ENCODE data around the gene SEC23IP. TPM values are rescaled to one million over a fixed set of nuclear protein-coding genes. Genes with fewer than 3 reads are reported as not detected.

The SEC23IP gene
- polyA plus RNA-seq, 1 donor (not counting 4 experiments of a cell fraction or from before 2014, with no cell fraction given), result 36.9 TPM

- H3K4me3 ChIP-seq (ENCODE audit: control insufficient read depth in 2 of 3, extremely low read depth in 1 of 3, insufficient read depth in 2 of 3, low read depth in 1 of 3, low read length in 3 of 3), result no peak overlapping the region
- H3K4me1 ChIP-seq (ENCODE audit: control insufficient read depth, extremely low read depth, insufficient read depth, low read length), result no peaks in the 10 kb centered on the region
- H3K4me2 ChIP-seq (ENCODE audit: control insufficient read depth, extremely low read depth, insufficient read depth, low read depth, low read length), result no peak overlapping the region
- no peak overlapping the region for H3K27ac ChIP-seq (ENCODE audit: control insufficient read depth, insufficient read depth, low read length)
- no peaks in the 10 kb centered on the region for H3K9me1 ChIP-seq (ENCODE audit: control insufficient read depth, extremely low read depth, insufficient read depth, low read length)
- H3K27me3 ChIP-seq (ENCODE audit: control insufficient read depth, extremely low read depth, insufficient read depth, low read length), result no peaks in the 10 kb centered on the region
- dilution Hi-C loops (cut with MboI; ENCODE audit: extremely low pct_ligation_motif_present, low sequenced_read_pairs), result no loop called here
- no peaks in the 10 kb centered on the region for H3K36me3 ChIP-seq (ENCODE audit: control insufficient read depth in 2 of 2, extremely low read depth in 1 of 2, insufficient read depth in 2 of 2, low read length in 2 of 2)
- no peak overlapping the region for H2AFZ ChIP-seq (ENCODE audit: control insufficient read depth, low read length)
- FAIRE-seq, result no peak
- H3K9me3 ChIP-seq (ENCODE audit: control insufficient read depth, low read depth, low read length), result no peaks in the 10 kb centered on the region
- no peaks in the 10 kb centered on the region for H3K79me2 ChIP-seq (ENCODE audit: control insufficient read depth, insufficient read depth, low read length)
- no peak overlapping the region for H3K9ac ChIP-seq (ENCODE audit: control insufficient read depth, extremely low read depth, insufficient read depth, low read length)
- no peak for DNase-seq (ENCODE audit: low read depth, low spot score)
- no peaks in the 10 kb centered on the region for H4K20me1 ChIP-seq (ENCODE audit: control insufficient read depth, extremely low read depth, insufficient read depth, low read length)
- TF ChIP-seq EZH2 (IDR thresholded peaks at IDR 0.05; ENCODE audit: low read length), result no peak
- no peak for TF ChIP-seq CTCF (optimal IDR thresholded peaks at IDR 0.05 in 1 of 3, IDR thresholded peaks at IDR 0.05 in 1 of 3, conservative IDR thresholded peaks at IDR 0.05 in 1 of 3; ENCODE audit: extremely low read depth in 1 of 3, insufficient read depth in 2 of 3, low read length in 3 of 3)
Measured at GRCh38 chr10:119989966-119990365, 97.4 kb downstream of the SEC23IP start.

- Histone ChIP-seq H3K27ac (ENCODE audit: control insufficient read depth, insufficient read depth, low read length) (no peak overlapping the region), H3K4me3 (ENCODE audit: control insufficient read depth in 2 of 3, extremely low read depth in 1 of 3, insufficient read depth in 2 of 3, low read depth in 1 of 3, low read length in 3 of 3) (no peak overlapping the region), H4K20me1 (ENCODE audit: control insufficient read depth, extremely low read depth, insufficient read depth, low read length) (no peaks in the 10 kb centered on the region), H3K9ac (ENCODE audit: control insufficient read depth, extremely low read depth, insufficient read depth, low read length) (no peak overlapping the region), H3K4me1 (ENCODE audit: control insufficient read depth, extremely low read depth, insufficient read depth, low read length) (no peaks in the 10 kb centered on the region), H3K79me2 (ENCODE audit: control insufficient read depth, insufficient read depth, low read length) (no peaks in the 10 kb centered on the region), H3K36me3 (ENCODE audit: control insufficient read depth in 2 of 2, extremely low read depth in 1 of 2, insufficient read depth in 2 of 2, low read length in 2 of 2) (no peaks in the 10 kb centered on the region), H3K9me1 (ENCODE audit: control insufficient read depth, extremely low read depth, insufficient read depth, low read length) (no peaks in the 10 kb centered on the region), H3K9me3 (ENCODE audit: control insufficient read depth, low read depth, low read length) (no peaks in the 10 kb centered on the region), H3K4me2 (ENCODE audit: control insufficient read depth, extremely low read depth, insufficient read depth, low read depth, low read length) (no peak overlapping the region), H2AFZ (ENCODE audit: control insufficient read depth, low read length) (no peak overlapping the region), H3K27me3 (ENCODE audit: control insufficient read depth, extremely low read depth, insufficient read depth, low read length) (no peaks in the 10 kb centered on the region)
- dilution Hi-C loops (cut with MboI; ENCODE audit: extremely low pct_ligation_motif_present, low sequenced_read_pairs), result no loop called here
- FAIRE-seq (no peak), DNase-seq (ENCODE audit: low read depth, low spot score) (no peak)
- no peak for TF ChIP-seq EZH2 (IDR thresholded peaks at IDR 0.05; ENCODE audit: low read length)
- TF ChIP-seq CTCF (optimal IDR thresholded peaks at IDR 0.05 in 1 of 3, IDR thresholded peaks at IDR 0.05 in 1 of 3, conservative IDR thresholded peaks at IDR 0.05 in 1 of 3; ENCODE audit: extremely low read depth in 1 of 3, insufficient read depth in 2 of 3, low read length in 3 of 3), result no peak
Measured at GRCh38 chr10:119991066-119991465, 98.5 kb downstream of the SEC23IP start.

All from keratinocyte (primary cell).